Measurements from ENCODE around the gene CSTPP1. TPM values are rescaled to one million over a fixed set of nuclear protein-coding genes. Genes with fewer than 3 reads are reported as not detected.
"Not testable (repeated sequence)": the region's sequence is repeated elsewhere in the genome, so short reads cannot be mapped to it uniquely, and the experiment has no call there.

Gene CSTPP1
- total RNA-seq, 4 donors from 2014 or later = 47.5 to 87.6 (median 57.7) TPM

- TF ChIP-seq CTCF (IDR thresholded peaks at IDR 0.05) (no peak), POLR2A (IDR thresholded peaks at IDR 0.05) (no peak)
- 97 to 98% methylated on average over 1 of the region's 1 CpG for WGBS, 2 donors
- intact Hi-C loops (cut with DNase I; ENCODE audit: low total_unique reads) = no loop called here
- DNase-seq (ENCODE audit: low spot score in 2 of 2) = no peak
- no peak overlapping the region for H3K4me3 ChIP-seq (ENCODE audit: low read depth, poor library complexity, severe bottlenecking)
Measured at GRCh38 chr11:46951864-46952263, 15.3 kb downstream of the CSTPP1 start.

GRCh38 chr11:46952553-46952952 is 16.0 kb downstream of the CSTPP1 start:
- 69 to 74% methylated on average over 2 of the region's 2 CpGs for WGBS, 2 donors
- no peak overlapping the region for H3K4me3 ChIP-seq (ENCODE audit: low read depth, poor library complexity, severe bottlenecking)
- intact Hi-C loops (cut with DNase I; ENCODE audit: low total_unique reads) = no loop called here
- no peak for TF ChIP-seq POLR2A (IDR thresholded peaks at IDR 0.05)
- no peak for TF ChIP-seq CTCF (IDR thresholded peaks at IDR 0.05)
- DNase-seq (ENCODE audit: low spot score in 2 of 2) = no peak

- intact Hi-C loops (cut with DNase I; ENCODE audit: low total_unique reads) = no loop called here
- no peak for DNase-seq (ENCODE audit: low spot score in 2 of 2)
- no peak overlapping the region for H3K4me3 ChIP-seq (ENCODE audit: low read depth, poor library complexity, severe bottlenecking)
- 91 to 92% methylated on average over 5 of the region's 5 CpGs for WGBS, 2 donors
- TF ChIP-seq CTCF (IDR thresholded peaks at IDR 0.05) (no peak), POLR2A (IDR thresholded peaks at IDR 0.05) (no peak)
Measured at GRCh38 chr11:46953093-46953492, 16.5 kb downstream of the CSTPP1 start.

GRCh38 chr11:46958777-46959176 is 22.2 kb downstream of the CSTPP1 start:
- no peak for DNase-seq (ENCODE audit: low spot score in 2 of 2)
- 96 to 100% methylated on average over 1 of the region's 1 CpG for WGBS, 2 donors
- intact Hi-C loops (cut with DNase I; ENCODE audit: low total_unique reads) = no loop called here
- no peak overlapping the region for H3K4me3 ChIP-seq (ENCODE audit: low read depth, poor library complexity, severe bottlenecking)
- TF ChIP-seq CTCF (IDR thresholded peaks at IDR 0.05) (no peak), POLR2A (IDR thresholded peaks at IDR 0.05) (no peak)

- TF ChIP-seq POLR2A (IDR thresholded peaks at IDR 0.05) (no peak), CTCF (IDR thresholded peaks at IDR 0.05) (no peak)
- WGBS, 2 donors = 94 to 96% methylated on average over 2 of the region's 2 CpGs
Measured at GRCh38 chr11:46961041-46961440, 24.5 kb downstream of the CSTPP1 start.

GRCh38 chr11:46961886-46962285 is 25.3 kb downstream of the CSTPP1 start:
- 91 to 97% methylated on average over 3 of the region's 3 CpGs for WGBS, 2 donors
- H3K4me3 ChIP-seq (ENCODE audit: low read depth, poor library complexity, severe bottlenecking); intact Hi-C loops (cut with DNase I; ENCODE audit: low total_unique reads); DNase-seq (ENCODE audit: low spot score in 2 of 2): not testable (repeated sequence)

More at GRCh38 chr11:46961041-46961440, 24.5 kb downstream of the CSTPP1 start:
- H3K4me3 ChIP-seq (ENCODE audit: low read depth, poor library complexity, severe bottlenecking) = no peak overlapping the region
- no peak for DNase-seq (ENCODE audit: low spot score in 2 of 2)
- intact Hi-C loops (cut with DNase I; ENCODE audit: low total_unique reads) = no loop called here

All from lower leg skin (tissue), 4 donors.